Measurements from ENCODE around the gene KRT12.

The KRT12 gene

GRCh38 chr17:40849723-40850122, 17.3 kb downstream of the KRT12 start:
- no peak for TF ChIP-seq CTCF (IDR thresholded peaks at IDR 0.05; ENCODE audit: low read depth, low read length)
- no peak for DNase-seq (ENCODE audit: low read depth, low spot score)
- in situ Hi-C loops (cut with HindIII; ENCODE audit: low sequenced_read_pairs) = no loop called here
- H3K4me3 ChIP-seq (ENCODE audit: low read depth, low read length) = no peak overlapping the region

- DNase-seq (ENCODE audit: low read depth, low spot score) = no peak
- in situ Hi-C loops (cut with HindIII; ENCODE audit: low sequenced_read_pairs) = no loop called here
- no peak overlapping the region for H3K4me3 ChIP-seq (ENCODE audit: low read depth, low read length)
- no peak for TF ChIP-seq CTCF (IDR thresholded peaks at IDR 0.05; ENCODE audit: low read depth, low read length)
Measured at GRCh38 chr17:40848583-40849235, 18.3 kb downstream of the KRT12 start.

- H3K4me3 ChIP-seq (ENCODE audit: low read depth, low read length) = no peak overlapping the region
- DNase-seq (ENCODE audit: low read depth, low spot score) = peak; percentile 4
- TF ChIP-seq CTCF (IDR thresholded peaks at IDR 0.05; ENCODE audit: low read depth, low read length) = no peak
- in situ Hi-C loops (cut with HindIII; ENCODE audit: low sequenced_read_pairs) = no loop called here
Measured at GRCh38 chr17:40846515-40847144, 20.4 kb downstream of the KRT12 start.

- DNase-seq (ENCODE audit: low read depth, low spot score) = no peak
- TF ChIP-seq CTCF (IDR thresholded peaks at IDR 0.05; ENCODE audit: low read depth, low read length) = no peak
- in situ Hi-C loops (cut with HindIII; ENCODE audit: low sequenced_read_pairs) = no loop called here
- H3K4me3 ChIP-seq (ENCODE audit: low read depth, low read length) = no peak overlapping the region
Measured at GRCh38 chr17:40844671-40845107, 22.3 kb downstream of the KRT12 start.

- H3K4me3 ChIP-seq (ENCODE audit: low read depth, low read length) = no peak overlapping the region
- no peak for TF ChIP-seq CTCF (IDR thresholded peaks at IDR 0.05; ENCODE audit: low read depth, low read length)
- no peak for DNase-seq (ENCODE audit: low read depth, low spot score)
- in situ Hi-C loops (cut with HindIII; ENCODE audit: low sequenced_read_pairs) = no loop called here
Measured at GRCh38 chr17:40843242-40843641, 23.8 kb downstream of the KRT12 start.

- in situ Hi-C loops (cut with HindIII; ENCODE audit: low sequenced_read_pairs) = no loop called here
- no peak for DNase-seq (ENCODE audit: low read depth, low spot score)
- H3K4me3 ChIP-seq (ENCODE audit: low read depth, low read length) = no peak overlapping the region
- no peak for TF ChIP-seq CTCF (IDR thresholded peaks at IDR 0.05; ENCODE audit: low read depth, low read length)
Measured at GRCh38 chr17:40841246-40841645, 25.8 kb downstream of the KRT12 start.
